HG03571 (cell line): Measurements from ENCODE around the gene PLEKHG3.

Experiments
- ATAC-seq: cut with Tn5 transposase; IDR thresholded peaks from one replicate; pipeline ENCODE4 v1.9.1; 2021; ENCODE audit not compliant: unreplicated experiment

Gene PLEKHG3

DNA sequence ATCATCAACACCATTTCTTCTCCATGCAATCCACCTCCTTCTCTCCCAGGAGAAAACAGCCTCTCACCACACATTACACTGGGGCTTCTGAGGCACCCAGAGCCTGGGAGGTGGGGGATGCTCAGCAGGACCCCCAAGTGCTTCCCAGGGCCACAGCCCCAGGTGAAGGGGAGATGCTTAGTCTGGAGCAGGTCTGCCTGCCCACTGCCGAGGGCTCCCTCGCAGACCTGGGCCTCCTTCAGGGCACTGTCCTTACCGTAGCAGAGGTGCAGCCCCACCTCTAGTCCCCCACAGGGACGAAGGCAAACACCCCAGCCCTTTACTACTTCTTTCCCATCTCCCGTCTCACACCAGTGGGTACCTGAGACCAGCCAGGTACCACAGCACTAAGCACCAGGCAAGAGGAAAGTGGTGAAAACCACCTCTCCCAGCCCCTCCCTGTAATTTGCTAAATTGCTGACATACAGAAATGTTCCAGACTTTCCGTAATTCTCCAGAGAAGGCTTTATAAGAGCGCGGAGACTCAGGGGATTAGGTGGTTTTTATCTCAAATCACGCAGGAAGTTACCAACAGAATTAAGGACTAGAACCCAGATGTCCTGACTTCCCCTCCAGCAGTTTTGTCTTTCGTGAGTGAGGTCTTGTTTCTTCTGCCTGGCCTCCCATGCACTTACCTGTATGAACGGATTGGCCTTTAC, 59.0 kb downstream of the PLEKHG3 start:
- ATAC-seq = no peak

DNA sequence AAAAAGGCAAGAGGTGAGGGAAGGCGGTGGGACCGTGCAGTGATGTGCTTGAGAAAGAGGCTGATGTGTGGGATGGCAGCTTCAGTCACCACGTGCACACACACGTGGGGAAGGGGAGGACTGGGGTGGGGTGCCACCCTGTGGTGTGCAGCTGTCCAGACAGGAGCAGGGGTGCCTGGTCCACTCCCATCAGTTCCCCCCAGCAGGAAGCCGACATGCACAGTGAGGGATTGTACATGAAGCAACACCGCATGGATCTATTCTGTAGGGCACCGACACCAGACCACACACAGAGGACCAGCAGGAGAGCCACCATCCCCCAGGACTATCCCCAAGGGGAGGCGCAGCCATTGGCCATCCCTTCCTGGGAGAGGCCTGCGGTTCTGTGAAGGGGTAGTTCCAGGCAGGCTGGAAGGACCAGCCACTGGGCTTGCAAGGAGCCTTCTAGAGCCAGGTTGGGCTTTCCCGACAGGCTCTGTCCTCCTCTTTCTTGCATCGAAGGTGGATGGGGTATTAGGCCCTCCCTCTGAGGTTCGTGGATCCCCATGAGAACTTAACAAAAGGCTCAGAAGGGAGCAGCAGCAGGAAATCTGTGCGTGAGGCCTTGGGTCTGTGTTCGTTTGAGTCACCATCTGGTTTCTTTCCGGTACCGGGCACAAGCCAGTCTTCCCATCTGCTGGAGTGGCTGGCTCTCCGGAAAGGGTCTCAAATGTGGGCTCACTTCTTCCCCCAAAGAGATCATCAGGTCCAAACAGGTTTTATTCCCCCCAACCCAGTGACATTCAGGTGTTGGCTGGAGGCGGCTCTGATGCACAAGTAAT, 59.8 kb downstream of the PLEKHG3 start:
- ATAC-seq = no peak

DNA sequence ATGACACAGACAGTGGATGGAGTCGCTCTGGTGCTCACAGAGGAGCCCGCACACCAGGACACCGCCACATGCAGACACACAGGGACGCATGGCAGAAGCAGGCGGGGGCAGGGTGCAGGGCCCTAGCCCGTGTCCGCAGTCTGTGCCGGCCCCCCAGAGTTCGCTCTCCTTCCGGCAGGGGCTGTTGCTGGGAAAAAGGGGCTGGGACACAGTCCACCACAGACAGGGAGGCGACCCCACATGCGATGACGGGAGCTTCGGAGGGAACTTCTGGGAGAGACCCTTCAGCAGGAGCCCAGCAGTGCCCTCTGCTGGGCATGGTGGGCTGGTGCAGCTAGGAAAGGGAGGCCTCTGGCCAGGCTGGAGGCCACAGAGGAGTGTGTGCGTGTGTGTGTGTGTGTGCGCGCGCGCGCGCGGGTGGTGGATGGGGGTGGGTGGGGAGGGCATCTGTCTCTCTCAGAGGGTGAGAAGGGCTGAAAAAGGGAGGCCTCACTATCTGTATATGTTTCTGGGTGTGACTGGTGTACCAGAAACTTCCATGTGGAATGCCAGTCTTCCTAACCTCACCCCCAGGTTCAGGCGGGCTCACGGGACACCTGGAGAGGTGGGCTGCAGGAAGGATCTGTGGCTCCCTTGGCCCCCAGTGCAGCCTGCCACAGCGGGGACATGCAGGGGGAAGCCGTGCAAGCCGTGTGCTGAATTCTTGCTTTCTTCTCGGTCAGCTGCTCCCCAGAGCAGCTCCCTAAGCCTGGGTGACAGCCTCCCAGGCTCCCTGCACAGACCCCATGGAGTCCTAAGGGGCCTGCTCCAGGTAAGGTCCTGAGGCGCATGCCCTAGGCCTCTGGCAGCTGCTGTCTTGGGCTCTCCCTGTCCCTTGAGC, 60.7 kb downstream of the PLEKHG3 start:
- no peak for ATAC-seq

DNA sequence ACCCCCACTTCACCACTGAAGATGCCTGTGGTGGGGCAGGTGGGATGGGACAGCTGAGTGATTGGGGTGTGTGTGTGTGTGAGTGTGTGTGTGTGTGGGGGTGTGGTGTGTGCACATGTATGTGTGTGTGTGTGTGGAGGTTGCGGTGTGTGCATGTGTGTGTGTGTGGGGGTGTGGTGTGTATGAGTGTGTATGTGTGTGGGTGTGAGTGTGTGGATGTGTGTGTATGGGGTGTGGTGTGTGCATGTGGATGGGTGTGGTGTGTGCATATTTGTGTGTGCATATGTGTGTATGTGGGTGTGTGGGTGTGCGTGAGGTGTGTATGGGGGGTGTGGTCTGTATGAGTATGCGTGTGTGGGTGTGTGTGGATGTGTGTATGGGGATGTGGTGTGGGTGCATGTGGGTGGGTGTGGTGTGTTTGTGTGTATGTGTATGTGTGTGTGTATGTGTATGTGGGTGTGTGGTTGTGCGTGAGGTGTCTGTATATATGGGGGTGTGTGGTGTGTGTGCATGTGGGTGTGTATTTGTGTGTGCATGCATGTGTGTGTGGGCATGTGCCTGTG, 61.6 kb downstream of the PLEKHG3 start:
- no peak for ATAC-seq

DNA sequence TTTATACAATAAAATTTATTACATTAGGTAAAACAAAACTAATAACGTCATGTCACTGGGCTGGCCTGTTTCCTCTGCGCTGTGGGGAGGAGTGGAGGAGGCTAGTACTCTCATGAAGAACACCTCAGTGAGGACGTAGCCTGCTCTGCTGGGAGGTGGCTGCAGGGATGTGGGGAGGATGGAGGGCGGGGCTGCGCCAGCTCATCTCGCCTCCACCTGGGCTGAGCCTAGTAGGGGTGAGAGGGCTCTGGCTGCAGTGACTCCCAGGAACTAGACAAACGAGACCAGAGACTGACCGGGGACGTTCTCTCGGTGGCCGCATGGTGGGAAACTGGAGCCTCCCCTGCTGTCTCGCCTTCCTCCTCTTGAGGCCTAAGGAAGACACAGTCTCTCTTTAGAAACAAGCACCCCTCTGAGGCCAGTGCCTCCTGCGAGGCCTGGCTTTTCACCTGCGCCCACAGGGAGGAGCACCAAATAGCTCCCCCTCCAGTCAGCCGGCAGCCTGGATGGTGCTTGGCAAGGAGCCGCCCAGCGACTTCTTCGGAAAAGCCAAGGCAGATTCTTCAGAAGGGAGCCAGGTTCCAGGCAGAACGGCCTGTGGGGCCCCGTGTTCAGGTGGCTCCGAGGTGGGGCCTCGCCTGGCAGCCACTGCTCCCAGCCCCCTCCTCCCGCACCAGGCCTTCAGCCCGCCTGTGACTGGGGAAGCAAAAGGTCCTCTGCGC, 62.4 kb downstream of the PLEKHG3 start:
- ATAC-seq = no peak

DNA sequence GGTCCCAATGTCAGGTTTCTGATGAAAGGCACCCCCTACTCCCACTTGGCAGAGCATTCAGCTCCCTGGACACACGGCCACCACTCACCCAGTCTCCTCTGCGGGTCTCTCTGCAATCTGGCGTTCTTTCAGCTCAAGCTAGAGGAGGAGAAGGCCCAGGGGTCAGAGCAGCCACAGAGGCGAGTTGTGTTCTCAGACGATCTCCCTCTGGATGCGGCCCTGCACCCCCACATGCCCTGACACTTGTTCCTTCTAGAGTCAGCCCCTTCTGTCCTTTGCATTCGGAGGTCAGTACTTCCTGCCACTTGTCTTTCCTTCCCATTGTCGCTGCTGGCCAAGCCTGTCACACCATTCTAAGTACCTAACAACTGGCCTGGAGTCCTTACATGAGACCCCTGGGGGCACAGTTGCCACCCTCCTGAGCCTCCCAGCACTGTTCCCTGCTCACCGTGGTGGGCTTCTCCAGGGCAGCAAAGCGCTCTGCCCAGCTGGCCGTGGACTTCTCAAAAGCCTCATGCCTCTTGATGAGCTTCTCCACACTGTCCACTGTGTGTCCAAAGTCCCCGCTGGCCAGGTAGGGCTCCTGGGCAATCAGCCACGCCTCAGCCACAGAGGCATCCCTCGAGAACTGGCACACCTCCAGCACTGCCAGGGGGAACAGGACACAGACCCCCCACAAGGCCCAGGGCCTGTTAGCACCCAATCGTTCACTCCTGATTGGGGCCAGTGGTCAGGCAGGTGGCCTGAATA, 63.2 kb downstream of the PLEKHG3 start:
- no peak for ATAC-seq

DNA sequence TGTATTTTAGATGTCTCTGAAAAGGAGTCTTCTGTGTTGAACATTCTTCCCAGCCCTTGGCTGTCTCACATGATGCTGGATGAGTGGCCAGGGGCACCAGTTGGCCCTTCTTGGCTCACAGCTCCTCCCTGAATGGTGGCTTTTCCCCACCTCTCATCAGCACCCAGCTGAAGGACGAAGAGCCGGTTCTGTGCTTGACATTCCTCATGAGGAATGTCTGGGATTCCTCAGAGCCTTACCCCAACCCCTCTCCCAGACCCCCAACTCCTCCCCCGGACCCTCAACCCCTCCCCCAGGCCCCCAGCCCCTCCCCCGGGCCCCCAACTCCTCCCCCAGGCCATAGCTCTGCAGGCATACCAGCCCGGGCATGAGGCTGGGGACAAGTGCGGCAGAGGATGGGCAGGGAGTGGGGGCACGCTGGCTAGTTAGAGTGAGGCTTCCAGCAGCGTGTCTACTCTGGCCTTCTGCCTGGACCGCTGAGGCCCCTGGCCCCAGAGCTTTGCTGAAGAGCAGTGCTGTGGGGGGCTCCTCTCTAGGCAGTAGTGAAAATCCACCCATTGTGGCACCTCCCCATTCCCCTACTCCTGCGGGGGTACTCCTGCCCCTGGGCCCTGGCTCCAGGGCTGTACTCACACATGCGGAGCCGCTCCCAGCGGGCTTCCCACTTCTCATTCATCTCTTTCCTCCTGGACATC, 64.3 kb downstream of the PLEKHG3 start:
- no peak for ATAC-seq

DNA sequence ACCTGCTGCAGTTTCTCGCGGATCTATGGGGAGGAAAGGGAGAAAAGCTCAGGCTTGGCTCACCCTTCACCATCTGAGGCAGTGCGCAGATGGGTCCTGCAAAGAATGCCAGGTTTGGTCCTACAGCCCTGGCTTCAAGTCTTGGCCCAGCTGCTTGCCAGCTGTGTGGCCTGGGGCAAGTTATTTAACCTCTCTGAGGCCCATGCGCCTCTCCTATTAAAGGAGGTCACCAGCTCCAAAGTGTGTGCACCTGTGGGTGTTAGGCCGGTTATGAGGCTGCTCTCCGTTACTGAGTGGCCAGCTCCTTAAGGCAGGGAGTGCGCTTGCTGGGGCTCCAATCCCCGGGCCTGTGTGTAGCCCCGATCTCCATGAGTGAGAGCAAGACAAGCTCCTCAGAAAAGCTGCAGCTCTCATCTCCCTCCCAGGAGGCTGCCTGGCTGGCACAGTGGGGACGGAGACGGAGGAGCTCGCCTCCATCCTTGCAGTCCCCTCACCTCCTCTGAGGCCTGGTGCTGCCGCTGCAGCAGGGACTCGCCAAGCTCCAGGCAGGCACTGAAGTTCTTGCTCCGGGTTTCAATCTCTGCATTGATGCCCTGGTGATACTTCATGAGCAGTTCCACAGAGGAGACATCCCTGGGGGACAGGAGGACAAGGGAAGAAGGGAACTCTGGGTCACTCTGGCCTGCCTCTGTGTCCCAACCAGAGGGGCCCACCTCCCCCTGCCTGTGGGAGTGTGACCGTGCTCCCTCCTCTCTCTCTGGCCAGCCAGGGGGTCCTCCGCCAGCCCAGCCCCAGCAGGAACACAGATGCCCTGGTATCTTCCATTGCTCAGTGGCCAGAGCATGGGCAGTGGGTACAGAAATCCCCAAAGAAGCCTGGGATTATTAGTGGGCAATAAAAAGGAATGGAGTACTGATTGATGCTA, 65.1 kb downstream of the PLEKHG3 start:
- no peak for ATAC-seq

DNA sequence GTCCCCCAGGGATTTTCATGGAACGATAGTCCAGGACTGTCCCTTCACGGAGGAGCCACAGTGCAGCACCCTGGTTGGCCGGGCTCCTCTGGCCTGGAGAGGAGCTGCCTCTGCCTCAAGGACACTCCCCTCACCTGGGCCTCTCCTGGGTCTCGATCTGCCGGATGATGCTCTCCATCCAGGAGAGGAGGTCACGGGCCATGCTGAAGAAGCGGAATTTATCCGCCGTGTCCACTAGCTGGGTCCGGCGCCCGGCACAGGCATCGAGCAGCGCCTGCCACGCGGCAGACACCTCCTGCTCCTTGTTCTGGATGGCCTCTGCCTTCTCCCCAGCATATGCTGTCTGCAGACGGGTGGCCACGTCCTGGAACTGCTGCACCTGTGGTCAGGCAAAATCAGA, 66.5 kb downstream of the PLEKHG3 start:
- no peak for ATAC-seq

DNA sequence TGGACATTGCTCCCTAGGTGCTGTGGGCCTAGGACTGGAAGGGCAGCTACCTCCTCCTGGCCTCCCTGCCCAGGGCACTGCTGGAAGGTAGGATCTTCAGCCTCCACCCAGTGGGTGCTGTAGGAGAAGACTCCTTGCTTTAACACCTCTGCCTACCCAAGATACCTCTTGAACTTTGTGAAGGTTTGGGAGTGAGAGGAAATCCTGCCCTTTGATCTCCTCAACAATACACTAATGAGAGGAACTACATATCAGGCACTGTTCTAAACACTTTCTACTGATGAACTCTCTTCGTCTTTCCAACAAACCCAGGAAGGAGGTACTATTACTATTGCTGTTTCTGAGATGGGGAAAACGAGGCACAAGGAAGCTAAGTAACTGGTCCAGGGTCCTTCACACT, 66.9 kb downstream of the PLEKHG3 start:
- ATAC-seq = no peak

DNA sequence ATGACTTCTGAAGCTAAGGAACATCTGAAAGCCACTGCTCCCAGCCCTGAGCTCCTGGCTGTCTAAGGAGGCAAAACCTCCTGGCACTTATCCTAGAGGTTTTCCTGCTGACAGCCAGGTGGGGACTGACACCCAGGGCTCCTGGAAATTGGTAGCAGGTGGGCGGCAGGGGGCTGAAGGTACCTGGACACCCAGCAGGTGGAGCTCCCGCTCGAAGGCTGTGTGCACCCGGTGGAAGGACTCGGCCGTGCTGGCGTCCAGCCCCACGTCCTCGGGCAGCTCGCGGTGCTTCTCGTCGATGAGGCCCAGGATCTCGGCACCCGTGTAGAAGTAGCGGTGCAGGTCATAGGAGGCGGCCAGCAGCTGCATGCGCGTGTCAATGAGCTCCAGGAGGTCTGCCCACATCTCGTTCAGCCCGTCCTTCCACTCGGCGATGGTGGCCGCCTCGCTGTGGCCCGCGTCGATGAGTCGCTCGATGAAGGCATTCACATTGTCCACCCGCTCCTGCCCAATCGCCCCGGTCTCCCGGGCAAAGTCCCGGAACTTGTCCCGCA, 68.2 kb downstream of the PLEKHG3 start:
- ATAC-seq = no peak

DNA sequence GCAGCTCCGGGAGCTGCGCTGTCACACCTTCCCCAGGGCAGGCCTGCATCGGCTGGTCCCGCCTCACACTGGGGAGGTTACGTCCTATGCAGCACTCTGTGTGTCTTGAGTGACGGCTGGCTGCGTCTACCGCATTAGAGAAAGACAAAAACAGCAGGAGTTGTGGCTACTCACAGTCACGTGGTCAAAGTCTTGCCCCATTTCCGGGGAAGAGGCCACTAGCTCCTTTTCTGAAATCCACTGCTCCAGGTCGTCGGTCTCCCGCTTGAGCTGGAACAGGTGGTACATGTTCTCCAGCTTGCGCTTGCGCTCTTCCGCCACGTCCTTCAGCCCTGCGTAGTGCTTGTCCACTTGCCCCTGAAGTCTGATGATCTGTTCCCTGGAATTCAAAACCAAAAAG, 68.8 kb downstream of the PLEKHG3 start:
- no peak for ATAC-seq

DNA sequence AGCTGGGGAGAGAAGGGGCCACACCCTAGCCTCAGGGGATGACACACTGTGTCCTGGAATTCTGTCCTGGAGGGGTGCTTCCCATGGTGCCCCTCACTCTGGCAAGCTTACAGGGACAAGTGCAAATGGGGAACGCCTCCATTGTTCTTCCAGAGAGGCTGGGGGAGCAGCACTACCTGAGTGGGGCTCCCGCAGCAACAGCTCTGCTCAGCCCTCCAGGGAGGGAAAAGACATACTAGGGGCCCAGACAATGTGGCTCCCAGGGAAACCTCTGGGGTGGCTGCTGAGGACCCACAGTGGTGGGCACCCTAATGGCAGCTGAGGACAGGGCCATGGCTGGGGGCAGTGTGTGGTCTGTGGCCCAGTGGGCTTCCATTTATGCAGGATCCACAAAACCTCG, 69.4 kb downstream of the PLEKHG3 start:
- ATAC-seq = no peak

DNA sequence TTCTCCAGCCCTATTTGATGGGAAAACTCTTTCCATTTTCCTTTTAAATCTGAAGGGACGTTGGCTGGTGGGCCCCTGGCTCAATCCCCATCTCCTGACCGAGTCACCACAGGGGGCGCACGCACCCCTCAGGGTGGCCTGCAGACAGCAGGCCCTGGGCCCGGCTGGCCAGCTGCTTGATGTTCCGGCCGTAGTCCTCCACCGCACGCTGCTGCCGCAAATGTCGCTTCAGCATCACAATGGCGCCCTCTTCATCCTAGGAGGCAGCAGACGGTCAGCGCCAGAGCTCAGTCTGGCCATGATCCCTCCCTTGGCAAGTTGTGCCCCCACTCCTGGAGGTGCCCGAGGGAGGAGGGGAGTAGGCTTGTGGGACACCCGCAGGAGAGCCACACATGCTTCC, 70.0 kb downstream of the PLEKHG3 start:
- ATAC-seq = no peak

DNA sequence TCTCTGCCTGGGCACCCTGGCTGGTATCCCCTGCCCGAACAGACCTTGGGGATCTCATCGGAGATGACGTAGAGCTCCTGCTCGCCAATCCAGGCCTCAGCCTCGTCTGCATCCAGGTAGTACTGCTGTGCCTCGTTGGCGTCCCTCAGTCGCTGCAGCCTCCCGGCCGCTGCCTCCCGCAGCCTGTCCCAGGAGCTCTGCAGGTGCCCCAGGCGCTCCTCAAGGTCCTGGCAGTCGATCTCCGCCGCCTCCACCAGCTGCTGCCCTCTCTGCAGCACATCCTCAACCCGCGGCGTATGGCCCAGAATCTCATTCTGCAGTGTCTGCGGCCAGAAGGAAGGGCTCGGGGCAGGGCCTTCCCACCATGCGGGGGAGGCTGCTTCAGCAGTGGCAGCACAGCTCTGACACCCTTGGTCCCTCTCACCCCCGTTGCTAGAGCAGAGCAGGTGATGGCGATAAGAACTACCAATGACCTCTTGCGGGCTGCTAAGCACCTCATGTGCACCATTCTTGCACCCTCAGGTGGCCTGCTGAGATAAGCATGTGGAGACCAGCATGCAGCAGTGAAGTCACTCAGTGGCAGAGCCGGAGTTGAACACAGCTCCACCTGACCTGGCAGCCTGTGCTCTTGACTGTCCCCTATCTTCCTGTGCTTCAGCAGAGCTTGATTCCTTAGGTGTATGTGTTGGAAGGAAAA, 71.0 kb downstream of the PLEKHG3 start:
- no peak for ATAC-seq

DNA sequence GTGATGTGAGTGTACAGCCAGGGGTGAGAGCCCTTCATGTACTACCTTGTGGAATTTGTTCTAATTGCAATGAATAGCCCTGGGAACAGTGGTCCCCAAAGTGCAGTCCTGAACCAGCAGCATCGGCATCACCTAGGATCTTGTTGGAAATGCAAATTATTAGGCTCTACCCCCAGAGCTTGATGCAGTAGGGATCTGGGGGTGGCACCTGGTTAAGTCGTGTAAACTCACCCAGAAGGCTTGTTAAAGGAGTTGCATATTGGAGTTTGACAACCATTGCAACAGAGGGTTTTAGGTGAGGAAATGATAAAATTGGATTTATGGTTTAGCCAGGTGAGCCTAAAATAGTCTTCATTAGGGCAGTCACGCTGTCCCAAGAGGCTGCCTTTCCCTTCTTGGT, 73.2 kb downstream of the PLEKHG3 start:
- no peak for ATAC-seq

DNA sequence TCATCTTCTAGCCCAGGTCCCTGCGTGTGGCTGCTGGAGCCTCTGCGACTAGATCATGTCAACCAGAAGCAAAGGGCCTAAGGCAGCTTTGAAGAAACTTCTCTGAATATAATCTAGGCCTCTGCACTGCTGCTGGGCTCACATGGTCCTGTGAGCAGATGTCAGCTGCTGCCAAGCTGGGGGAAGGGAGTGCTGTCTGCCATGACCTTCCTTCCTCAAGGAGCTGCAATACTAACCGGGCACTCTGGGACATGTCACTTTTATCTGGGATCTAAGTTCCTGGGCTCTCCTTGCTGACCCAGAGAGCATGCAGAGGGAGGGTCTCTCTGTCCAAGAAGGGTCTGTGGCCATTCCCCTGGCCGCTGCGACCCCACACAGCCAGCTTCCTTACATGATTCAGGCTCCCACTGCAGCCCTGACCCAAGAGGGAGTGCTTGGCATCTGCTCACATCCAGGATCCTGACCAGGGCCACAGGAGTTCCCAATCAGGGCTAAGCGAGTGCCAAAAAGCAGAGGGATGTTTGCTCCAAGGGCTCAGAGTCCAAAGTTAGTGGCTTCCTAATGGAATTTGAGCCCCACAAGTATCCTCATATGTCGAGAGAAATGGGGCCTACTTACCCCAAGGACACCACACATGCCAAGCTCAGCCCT, 74.0 kb downstream of the PLEKHG3 start:
- no peak for ATAC-seq
